Posterior cingulate gyrus (tissue), 11 donors: ENCODE data around the gene C20orf204.
A peak's percentile ranks its signal among the peaks of the same experiment; 100 is the strongest.

Experiments used
- DNase-seq, 10 donors: peaks; one replicate each; pipeline versions ENCODE4 v3.0.0 to v3.0.0-alpha.2; 2020 to 2021; ENCODE audit warnings: mixed read lengths in 3 of 10
- intact Hi-C: fragments of 100-400 bp; cut with DNase I; formaldehyde crosslinking; loops from one replicate; pipeline ENCODE4 v1.15.1; 2023

The C20orf204 gene

DNA sequence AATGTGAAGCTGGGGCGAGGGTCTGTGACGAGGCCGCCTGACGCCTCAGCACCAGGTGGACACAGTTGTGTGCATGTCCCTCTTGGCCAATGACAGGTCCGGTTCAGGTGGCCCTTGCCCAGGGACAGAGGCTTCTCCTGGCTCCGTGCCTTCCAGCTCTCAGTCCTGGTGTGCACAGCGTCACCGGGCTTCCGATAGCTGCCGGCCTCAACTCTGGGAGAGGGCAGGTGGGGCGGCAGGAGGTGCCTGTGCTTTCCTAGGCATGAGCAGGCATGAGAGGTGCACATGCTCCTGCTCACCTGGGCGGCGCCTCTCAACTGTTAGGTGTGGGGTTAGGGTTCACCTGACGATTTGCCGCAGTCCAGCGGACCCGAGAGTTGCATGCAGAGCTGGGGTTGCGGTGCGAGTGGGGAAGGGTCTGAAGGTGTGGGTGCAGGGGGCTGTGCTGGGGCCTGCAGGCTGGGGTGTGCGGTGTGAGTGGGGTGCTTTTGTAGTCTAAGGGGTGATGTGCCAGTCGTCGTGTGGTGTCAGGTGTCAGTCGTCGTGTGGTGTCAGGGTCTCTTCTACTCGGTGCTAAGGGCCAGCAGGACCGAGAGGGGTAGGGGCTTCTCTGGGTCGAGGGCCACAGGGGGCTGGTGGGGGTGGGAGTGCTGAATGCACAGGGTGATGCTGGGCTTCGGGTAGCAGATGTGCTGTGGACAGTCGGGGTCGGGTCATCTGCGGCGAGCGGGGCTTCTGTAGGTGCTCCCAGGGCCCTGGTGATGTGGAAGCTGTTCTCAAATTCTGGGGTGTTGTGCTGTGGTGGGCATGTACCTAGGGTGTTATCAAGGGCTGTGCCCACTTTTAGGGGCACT lies 17.2 kb downstream of the C20orf204 start:
- no peak for DNase-seq
- intact Hi-C loops: no loop called here

DNA sequence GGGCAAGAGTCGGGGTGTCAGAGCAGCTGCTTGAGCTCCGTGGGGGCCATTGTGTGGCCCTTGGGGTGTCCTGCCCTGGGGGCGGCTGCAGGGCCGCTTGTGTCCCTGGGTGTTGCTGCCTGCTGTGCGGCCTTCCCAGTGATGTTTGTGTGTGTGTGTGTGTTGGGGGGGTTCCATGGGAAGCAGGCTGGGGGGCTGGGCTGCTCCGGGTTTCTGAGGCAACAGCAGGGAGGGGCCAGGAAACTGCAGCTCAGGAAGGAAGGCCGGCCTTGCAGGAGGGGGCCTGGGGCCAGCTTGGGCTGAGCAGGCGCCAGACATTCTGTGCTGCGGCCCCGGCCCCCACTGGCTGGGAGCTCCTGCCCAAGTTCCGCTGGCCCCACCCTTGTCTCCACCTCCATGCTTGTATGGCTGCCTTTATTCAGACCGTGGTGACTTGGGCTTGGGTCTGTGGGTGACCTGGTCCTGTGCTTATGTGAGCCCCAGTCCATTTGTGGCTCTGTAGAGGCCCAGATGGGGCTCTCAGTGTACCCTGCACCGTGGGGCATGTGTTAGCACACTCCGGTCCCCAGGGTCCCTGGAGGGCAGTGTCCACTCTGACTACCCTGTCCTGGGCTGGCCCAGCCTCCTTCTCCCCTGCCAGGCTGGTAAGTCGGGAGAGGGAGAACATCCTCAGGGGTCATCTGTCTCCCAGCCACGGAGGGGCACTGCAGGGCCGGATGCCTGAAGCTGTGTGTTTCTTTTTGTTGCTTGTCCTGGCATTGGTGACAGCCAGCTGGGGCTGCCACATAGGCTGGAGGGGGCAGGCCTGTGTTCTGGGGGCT lies 18.1 kb downstream of the C20orf204 start:
- no peak for DNase-seq
- intact Hi-C loops: no loop called here

DNA sequence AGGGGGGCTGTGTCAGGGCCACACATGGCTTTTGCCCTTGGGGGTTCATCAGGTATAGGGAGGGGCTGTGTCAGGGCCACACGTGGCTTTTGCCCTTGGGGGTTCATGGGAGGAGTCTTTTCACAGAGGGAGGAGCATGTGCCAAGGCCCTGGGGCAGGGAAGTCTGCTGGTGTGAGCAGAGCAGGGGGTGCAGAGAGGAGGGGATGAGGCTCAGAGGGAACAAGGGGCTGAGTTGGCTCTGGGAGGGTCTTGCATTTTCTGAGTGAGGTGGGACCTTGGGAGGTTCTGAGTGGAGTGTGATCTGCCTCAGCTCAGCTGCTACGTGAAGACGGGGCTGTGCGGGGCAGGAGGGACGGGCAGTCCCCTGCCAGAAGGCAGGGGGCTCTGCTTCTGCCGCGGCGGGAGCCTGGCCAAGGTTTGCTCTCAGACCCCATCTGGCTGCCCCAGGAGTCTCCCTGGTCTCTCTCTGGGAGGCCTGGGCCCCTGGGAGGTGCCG lies 19.5 kb downstream of the C20orf204 start:
- intact Hi-C loops: no loop called here
- DNase-seq: no peak

DNA sequence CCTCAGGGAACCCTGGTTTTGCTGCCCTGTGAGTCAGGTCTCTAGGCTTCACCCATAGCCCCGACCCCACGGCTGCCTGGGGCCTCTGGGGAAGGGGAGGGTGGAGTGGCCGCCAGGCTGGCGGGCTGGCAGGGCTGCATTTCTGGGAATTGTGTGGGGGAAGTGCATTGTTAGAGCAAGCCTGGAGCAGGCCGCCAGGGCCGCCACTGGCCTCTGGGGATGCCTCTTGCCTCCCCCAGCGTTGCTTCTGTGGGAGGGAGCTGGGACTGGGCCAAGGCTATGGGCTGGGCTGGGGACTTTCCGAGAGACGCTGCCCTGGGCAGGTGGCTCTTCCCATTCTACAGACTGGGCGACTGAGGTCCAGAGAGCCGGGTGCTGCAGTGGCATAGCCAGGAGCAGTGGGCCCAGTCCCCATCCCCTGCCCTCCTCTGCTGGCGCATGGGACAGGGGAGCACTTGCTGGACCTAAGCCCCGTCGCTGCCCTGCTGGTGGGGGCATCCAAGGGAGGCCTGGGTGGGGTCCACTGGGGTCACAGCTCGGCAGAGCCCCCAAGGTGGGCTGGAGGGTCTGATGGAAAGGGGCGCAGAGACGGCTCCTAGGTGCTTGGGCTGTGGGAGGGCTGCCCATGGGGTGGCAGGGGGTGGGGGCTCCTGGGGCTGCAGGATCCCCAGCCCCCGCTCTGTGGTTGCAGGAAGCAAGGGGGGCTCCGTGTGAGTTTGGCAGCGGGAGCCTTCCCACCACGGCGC lies 20.1 kb downstream of the C20orf204 start:
- intact Hi-C loops: no loop called here
- DNase-seq: no peak

DNA sequence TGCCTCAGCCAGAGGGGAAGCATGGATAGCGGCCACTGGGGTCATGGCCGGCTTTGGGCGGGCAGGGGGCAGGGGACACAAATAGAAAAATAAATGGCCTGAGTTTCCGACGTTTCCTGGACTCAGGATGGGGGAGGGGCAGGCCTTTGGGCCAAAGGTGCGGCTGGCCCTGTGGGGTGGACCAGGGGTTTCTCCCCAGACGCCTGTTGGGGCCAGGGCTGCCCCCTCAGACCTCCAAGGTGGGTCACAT lies 20.6 kb downstream of the C20orf204 start:
- DNase-seq: no peak
- intact Hi-C loops: no loop called here

DNA sequence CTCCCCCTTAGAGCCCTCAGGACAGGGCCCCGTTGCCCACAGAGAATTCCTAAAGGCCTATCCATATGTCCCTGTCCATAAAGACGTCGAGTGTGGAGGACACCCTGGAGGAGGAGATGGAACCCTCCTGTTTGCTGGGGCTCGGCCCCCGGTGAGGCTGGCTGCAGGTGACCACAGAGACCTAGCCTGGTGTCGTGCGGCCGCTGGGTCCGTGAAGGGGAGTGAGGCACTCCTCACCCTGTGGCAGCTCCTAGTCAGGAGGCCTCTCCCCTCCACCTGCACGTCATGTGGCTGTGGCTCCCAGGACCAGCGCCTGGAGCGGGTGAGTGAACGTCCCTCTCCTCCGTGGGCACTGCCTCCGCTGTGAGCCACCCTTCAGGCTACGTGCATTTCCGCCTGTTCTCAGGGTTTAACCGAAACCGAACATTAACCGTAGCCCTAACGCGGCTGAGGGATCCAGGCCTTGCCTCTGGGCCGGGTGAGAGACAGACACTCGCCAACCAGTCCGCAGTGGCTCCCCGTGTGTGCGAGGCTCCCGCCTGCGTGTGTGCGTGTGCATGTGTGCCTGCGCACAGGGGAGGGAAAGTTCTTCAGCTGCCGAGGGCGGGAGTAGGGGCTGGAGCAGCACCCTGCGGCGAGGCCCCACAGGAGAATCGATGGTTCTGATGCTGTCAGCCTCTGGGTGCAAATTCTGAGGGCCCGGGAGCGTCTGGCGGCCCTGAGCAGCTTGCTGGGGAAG lies 21.1 kb downstream of the C20orf204 start:
- intact Hi-C loops: no loop called here
- DNase-seq: no peak

DNA sequence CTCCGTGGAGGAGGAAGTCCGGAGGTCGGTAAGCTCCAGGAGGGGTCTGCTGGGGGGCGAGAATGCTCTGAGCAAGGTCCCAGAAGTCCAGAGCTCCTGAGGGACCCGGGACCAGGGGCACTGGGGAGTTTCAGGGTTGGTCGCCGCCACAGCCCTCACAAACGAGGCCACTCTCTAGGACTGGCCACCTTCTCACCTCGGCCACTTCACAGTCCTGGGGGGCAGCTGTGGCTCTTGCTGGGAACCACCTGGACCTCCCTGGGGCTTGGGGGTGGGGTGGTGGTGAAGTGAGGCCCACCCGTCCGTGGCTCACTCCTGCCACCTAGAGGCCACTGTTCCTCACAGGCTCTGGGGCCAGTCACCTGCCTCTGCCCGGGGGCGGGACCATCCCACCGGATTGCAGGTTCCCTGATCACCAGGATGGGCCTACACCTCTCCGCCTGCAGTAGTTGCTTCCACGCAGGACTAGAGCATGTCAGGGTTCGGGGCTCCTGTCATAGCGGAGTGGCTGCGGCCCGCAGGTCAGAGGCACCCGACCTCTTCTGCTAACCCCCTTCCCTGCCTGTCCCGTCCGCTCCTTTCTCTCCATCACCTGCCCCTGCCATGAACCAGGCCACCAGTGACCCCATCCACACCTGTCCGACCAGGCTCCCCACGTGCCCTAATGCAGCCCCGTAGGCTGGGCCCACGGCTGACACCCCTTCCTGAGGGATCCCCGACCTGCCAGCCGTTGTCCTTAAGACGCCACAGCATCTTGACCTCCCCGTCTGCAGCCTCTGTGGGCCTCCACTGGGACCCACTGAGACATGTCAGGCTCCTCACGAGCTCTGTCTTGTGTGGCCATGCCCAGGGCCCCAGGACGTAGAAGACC lies 21.9 kb downstream of the C20orf204 start:
- intact Hi-C loops: no loop called here
- peak in 9 of 10 donors; percentile 52 to 92 (median 67) for DNase-seq

DNA sequence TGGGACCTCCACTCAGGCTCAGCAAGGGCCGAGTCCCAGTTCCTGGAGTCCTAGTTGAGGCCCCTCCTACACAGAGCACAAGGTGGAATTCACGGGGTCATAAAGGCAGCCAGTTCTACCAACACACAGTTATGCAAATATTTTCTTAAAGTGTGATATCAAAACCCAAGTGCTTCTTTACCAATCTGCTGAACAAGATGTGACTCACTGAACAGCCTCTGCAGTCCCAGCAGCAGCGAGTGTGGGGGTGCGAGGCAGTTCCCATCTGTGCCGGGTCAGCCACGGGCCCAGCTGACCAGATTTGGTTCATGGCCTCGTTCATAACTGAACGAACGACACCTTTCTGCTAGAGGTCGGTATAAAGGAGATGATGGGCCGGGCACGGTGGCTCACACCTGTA lies 22.6 kb downstream of the C20orf204 start:
- intact Hi-C loops: no loop called here
- peak in 3 of 10 donors; percentile 49 to 92 (median 85) for DNase-seq

DNA sequence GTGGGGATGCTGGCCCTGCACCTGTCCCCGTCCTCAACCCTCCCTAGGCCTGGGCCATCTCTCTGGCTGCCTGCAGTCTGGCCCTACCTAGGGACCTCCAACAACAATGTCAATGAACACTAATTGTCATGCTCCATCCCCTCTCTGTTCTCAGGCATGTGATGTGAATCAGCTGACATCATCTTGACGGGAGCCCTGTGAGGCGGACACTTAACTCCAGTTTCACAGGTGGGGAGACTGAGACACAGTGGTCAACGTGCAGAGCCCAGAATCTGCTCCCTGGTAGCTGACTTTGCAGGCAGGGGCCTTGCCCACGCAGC lies 26.3 kb downstream of the C20orf204 start:
- no peak for DNase-seq
- intact Hi-C loops: loop anchor here (5.0 kb wide), 2 partner anchors 80 to 165 kb away; partner anchors contain the start of genes DNAJC5 and PRPF6

DNA sequence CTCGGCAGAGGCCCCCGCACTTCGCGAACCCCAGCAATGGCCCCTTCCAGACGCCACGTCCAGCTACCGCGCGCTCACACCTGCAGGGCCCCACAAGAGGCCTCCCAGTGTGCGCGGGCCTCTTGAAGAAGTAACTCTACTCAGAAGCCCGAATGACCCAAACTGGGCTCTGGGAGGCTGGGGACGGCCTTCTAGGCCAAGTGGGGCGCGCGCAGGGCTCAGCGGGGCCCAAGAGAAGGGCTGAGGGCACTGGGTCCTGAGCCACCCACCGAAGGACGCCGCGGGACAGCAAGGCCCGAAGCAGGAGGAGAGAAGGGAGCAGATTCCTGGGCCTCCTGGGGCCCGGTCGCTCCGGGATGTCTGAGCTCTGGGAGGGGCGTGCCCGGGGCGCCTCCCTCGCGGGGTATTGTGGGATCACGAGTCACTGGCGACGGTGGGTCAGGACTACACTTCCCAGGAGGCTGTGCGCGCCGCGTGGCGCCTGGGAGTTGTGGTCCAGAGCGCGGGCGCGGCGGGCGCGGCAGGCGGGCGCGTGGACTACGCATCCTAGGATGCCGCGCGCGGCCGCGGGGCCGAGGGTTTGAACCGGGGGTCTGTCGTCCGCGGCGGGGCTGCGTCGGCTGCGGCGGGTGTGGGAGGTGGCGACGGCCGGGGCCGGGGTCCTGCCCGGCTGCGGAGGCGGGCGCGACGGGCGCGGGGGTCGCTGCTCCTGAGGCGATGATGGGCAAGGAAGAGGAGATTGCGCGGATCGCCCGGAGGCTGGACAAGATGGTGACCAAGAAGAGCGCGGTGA lies 26.8 kb downstream of the C20orf204 start, which contains the start of gene TCEA2:
TCEA2 (plus strand) TSS at position 603 of the 793 bp plus-strand sequence; CDS start at position 718, 115 bp downstream.
- intact Hi-C loops: loop anchor here (1.0 to 5.0 kb wide), 3 partner anchors 80 to 165 kb away; partner anchors contain the start of genes DNAJC5, PRPF6 and UCKL1
- DNase-seq: peak; percentile 95 to 100 (median 99)

DNA sequence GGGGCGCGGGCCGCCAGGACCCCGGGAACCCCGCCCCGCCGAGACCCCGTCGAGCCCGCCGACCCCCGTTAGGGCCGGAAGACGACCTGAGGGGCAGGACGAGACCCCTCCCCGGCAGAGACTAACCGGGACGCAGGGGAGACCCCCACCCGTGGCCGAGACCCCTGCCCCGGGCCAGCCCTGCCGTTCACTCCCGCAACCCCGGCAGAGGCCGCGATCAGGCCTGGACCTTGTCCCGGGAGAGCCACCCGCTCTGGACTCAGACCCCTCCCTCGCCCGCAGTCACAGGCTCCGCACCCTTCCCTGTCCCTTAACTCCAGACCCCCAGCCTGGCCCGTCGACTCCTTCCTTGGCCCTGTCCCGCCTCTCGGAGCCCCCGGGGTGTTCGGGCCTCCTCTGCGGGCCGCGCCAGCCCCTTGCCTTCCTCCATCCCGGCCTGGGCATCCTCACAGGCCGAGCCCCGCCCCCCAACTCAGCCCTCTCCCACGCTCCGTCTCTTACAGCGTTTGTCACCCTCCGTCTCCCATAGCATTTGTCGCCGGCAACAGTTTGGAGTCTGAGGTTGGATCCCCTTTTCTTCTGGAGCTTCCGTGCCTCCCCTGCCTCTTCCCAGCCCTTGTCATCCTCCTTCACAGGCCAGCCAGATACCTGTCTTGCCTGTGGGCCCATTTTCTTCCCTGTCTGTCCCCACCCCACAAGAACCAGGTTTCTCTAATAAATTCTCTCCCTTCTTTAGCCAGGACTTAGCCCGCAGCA lies 27.6 kb downstream of the C20orf204 start:
- peak in 5 of 10 donors; percentile 51 to 92 (median 56) for DNase-seq
- intact Hi-C loops: loop anchor here (1.0 to 5.0 kb wide), 3 partner anchors 81 to 166 kb away; partner anchors contain the start of genes DNAJC5, PRPF6 and UCKL1

DNA sequence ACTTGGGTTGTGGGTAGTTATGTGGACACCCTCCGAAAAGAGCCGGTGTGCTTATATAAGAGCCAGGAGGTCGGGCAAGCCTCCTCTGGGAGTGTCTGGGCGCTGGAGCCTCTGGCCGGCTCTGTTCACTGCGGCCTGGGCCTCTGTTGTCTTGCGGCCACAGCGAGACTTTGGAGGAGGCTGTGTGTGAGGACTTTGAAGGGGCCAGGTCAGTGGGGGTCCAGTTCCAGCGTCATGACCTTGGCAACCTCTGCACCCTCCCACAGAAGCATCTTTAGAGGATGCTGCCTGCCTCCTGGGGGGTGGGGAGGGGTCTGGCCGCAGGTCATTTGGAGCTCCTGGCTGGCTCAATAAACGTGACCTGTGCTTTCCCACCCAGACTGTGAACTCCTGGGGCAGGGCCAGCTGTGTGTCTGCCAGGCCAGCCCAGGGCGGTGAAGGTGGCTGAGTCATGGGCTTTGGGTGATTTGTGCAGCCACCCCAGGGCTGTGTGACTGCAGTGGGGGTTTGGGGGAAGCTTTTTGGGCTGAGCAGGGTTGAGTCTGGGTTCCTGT lies 28.2 kb downstream of the C20orf204 start:
- intact Hi-C loops: loop anchor here (5.0 kb wide), 2 partner anchors 82 to 167 kb away; partner anchors contain the start of genes DNAJC5 and PRPF6
- no peak for DNase-seq

DNA sequence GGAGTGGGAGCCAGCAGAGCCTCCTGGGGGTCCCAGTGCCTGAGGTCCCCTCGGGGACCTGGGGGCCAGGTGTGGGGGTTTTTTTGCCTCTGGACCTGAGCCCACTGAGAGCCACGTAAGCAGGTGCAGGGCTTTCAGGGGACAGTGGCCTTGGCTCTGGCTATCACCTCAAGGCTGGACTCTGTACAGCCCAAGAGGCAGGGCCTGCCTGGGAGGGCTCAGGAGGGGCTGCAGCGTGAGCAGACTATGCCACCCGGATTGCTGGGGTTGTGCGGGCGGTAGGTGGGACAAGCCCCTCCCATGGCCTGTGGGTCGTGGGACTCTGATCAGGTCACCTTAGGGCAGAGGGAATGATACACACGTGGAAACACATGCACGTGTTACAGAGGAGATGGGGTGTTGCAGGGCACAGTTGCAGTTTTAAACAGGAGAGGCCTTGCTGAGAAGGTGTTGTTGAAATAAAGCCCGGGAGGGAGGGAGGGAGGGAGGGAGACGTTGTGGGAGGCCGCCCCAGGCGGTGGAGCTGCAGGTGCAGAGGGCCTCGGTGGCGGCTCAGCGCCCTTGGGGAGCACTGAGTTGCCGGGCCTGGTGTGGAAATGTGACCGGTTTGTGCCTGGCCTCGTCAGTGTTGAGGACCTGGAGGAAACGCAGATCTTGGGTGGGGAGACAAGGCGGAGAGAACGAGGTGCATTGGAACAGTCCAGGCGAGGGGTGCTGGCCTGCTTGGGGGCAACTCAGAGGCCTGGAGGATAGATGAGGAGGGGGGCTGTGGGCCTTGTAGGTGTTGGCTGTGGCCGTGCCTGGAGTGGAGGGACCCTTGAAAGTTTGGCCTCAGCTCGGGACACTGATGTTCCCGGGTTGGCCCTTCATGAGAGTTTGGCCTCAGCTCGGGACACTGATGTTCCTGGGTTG lies 29.3 kb downstream of the C20orf204 start:
- no peak for DNase-seq
- intact Hi-C loops: no loop called here

DNA sequence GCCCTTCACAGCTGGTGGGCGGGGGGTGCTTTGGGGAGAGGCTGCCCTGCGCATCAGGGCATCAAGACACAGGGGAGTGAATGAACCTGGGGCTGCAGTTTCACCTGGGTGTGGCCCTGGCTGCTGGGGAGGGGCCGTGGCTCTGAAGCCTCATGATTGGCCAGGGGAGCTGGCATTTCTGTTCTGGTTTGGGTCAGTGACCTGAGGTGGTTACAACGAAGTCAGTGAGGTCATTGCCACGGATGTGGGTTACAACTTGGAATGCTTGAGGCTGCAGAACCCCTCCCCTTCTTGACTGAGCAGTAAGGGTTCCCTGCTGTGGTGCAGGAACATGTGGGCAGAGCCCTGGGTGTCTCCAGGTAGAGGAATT lies 30.0 kb downstream of the C20orf204 start:
- intact Hi-C loops: no loop called here
- no peak for DNase-seq

DNA sequence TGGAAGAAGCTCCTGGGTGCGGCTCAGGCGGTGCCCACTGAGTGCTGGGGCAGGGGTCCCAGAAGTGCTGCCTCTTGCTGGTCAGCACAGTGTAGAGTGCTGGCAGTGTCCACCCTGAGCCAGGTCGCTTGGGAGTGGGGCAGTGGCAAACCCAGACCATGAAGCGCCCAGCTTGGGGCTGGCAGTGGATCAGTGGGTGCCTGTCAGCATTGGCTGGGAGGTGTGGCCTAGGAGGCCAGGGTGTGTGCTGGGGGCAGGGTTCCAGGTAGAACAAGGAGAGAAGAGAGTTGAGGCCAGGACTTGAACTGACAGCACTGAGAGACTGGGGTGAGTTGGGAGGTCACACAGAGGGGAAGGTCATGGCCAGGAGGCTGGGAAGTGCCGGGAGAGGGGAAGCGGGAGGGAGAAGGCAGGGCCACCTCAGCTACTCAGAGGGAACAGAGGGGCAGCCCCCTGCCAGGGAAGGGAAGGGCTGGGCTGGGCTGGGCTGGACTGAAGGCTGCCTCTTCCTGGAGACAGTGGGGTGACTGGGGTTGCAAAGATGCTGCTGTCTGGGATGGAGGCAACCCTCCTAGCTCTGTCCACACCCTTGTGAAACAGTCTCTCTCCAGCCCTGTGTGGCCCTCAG lies 31.1 kb downstream of the C20orf204 start:
- intact Hi-C loops: no loop called here
- DNase-seq: no peak
